Measurements from ENCODE around the gene NPIPB2.

DNA sequence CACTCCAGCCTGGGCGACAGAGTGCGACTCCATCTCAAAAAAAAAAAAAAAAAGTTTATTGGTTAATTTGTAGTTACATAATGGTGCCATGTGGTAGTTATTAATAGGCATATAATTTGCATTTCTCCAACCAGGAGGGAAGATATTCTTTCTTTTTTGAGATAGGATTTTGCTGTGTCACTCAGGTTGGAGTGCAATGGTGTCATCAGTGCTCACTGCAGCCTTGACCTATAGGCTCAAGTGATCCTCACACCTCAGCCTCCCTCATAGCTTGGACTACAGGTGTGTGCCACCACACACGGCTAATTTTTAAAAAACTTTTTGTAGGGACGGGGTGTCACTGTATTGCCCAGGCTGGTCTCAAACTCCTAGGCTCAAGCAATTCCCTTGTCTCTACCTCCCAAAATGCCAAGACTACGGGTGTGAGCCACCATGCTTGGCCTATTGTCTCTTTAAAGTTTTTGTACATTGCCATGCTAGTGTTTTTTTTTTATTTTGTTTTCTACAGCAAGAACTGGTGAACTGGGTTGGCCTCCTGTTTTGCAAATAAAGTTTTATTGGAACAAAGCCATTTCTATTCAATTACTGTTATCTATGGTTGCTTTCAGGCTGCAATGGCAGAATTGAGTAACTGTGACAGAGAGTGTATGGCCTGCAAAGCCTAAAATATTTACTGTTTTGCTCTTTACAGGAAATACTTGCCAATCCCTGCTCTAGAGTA is 46.6 kb upstream of the NPIPB2 start:
- TF ChIP-seq, protein P1, sequence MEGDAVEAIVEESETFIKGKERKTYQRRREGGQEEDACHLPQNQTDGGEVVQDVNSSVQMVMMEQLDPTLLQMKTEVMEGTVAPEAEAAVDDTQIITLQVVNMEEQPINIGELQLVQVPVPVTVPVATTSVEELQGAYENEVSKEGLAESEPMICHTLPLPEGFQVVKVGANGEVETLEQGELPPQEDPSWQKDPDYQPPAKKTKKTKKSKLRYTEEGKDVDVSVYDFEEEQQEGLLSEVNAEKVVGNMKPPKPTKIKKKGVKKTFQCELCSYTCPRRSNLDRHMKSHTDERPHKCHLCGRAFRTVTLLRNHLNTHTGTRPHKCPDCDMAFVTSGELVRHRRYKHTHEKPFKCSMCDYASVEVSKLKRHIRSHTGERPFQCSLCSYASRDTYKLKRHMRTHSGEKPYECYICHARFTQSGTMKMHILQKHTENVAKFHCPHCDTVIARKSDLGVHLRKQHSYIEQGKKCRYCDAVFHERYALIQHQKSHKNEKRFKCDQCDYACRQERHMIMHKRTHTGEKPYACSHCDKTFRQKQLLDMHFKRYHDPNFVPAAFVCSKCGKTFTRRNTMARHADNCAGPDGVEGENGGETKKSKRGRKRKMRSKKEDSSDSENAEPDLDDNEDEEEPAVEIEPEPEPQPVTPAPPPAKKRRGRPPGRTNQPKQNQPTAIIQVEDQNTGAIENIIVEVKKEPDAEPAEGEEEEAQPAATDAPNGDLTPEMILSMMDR (optimal IDR thresholded peaks at IDR 0.05 in 1 of 3, IDR thresholded peaks at IDR 0.05 in 1 of 3, conservative IDR thresholded peaks at IDR 0.05 in 1 of 3; ENCODE audit: extremely low read depth in 1 of 3, insufficient read depth in 2 of 3, low read length in 3 of 3) = no peak
- TF ChIP-seq EZH2 (IDR thresholded peaks at IDR 0.05; ENCODE audit: low read length) = no peak
